ENCODE data around the gene SHISA5.
A peak's percentile ranks its signal among the peaks of the same experiment; 100 is the strongest.
"Not testable (repeated sequence)": the region's sequence is repeated elsewhere in the genome, so short reads cannot be mapped to it uniquely, and the experiment has no call there.

SHISA5 gene

GRCh38 chr3:48477959-48478520 lies 25.9 kb downstream of the SHISA5 start:
- no peak for DNase-seq (ENCODE audit: low spot score)

DNA sequence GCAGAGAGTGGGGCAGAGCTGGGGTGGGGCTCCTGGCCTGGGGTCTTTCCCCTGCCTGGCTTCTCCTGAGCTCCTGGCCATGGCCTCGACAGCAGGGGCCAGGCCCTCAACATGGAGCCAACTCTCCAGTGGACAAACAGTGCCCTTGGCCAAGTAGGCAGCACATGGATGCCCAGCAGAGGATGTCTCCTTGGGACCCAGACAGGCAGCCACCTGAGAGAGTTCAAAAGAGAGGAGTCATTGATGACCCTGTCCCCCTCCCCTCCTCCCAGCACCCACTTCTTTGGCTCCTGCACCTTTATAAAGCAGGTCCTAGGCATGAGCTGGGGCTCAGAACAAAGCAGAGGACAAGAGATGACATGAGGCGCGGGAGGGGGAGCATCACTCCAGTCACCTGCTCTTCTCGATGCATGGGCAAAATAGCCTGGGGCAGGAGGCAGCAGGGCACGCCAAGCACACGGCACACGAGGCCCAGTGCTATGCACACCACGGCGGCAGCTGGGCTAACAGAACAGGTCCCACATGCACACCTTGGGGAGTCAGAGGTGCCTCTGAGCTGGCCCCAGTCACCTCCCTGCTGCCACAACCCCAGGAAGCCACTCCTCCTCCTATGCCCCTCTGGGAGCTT lies 27.4 kb downstream of the SHISA5 start:
- DNase-seq (ENCODE audit: low spot score) = no peak

DNA sequence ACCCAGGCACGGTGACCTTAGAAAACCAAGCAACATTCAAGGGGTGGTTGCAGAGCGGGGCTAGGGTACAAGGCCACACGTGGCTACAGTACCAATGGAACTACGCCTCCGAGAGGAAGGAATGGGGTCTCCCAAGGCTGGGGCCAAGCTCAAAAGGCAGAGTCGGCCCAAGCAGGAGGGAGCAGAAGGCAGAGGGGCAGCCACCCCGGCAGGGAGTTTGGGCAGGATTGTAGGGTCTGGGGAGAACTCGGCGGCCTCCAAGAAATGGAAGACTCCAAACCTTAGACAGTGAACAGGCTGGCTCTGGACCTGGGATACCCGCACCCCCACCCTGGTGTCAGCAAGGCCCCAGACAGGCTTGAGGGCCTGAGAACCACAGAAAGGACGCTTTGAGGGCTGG lies 28.8 kb downstream of the SHISA5 start:
- no peak for DNase-seq (ENCODE audit: low spot score)

DNA sequence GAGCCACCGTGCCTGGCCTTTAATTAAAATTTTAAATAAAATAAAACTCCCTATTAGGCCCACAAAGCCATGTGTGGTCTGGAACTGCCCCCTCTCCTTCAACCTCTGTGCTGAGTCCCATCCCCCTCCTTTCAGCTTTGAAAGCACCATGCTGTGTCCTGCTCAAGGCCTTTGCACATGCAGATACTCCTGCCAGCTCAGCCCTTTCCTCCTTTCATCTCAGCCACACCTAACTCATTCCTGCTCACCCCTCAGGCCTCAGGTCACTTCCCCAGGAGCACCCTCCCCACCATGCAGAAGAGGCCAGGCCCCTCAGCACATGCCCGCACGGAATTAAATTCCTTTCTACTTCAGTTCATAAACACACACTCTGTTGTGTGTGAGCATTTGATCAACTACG lies 29.4 kb downstream of the SHISA5 start:
- DNase-seq (ENCODE audit: low spot score) = no peak

GRCh38 chr3:48474031-48474430 lies 29.9 kb downstream of the SHISA5 start:
- DNase-seq (ENCODE audit: low spot score) = not testable (repeated sequence)

- no peak for DNase-seq (ENCODE audit: low spot score)
These were observed 30.4 kb downstream of the SHISA5 start for GRCh38 chr3:48473617-48473952.

- peak; percentile 94 for DNase-seq (ENCODE audit: low spot score)
These were observed 30.9 kb downstream of the SHISA5 start for GRCh38 chr3:48472923-48473616.

GRCh38 chr3:48472673-48472922 lies 31.4 kb downstream of the SHISA5 start:
- no peak for DNase-seq (ENCODE audit: low spot score)

- no peak for DNase-seq (ENCODE audit: low spot score)
These were observed 33.7 kb downstream of the SHISA5 start for GRCh38 chr3:48470286-48470685.

DNA sequence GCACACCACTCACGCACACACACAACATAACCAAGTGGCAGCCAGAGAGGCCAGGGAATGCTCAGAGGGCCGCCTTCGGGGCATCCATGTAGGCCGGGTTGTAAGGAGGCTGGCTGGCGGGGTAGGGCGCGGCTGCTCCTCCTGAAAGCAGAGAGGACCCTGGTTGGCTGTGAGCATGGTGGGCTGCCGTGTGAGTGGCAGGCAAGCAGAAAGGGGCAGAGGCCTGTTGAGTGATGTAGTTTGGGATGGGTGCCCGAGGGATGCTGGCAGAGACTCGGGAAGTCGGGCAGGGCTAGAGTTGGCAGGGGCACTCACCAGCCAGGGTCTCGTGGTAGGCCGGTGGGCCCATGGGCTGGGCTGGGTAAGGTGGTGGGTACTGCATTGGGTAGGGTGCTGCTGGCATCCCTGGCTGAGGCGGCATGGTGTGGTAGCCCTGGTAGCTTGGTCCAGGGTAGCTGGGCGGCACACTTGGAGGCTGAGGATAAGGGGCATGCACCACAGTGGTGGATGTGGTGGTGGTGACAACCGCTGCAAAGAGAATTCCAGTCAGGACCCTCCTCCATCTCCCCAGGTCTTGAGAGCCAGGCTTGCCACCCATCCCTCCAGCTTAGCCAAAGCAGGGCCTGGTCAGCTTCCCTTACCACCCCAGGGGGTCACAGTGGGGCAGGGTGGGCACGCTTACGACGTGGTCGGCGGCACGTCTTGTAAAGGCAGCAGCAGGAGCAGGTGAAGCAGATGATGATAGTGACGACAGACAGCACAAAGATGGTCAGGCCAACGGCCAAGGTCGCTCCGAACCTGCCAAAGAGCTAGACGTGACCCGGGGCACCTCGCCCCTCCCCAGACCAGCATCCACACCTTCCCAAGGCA lies 34.7 kb downstream of the SHISA5 start:
- DNase-seq (ENCODE audit: low spot score) = no peak

GRCh38 chr3:48468329-48468731 lies 35.6 kb downstream of the SHISA5 start:
- DNase-seq (ENCODE audit: low spot score) = no peak

GRCh38 chr3:48467473-48468267 lies 36.3 kb downstream of the SHISA5 start:
- DNase-seq (ENCODE audit: low spot score) = no peak

- DNase-seq (ENCODE audit: low spot score) = no peak
These were observed 36.9 kb downstream of the SHISA5 start for GRCh38 chr3:48467110-48467454.

DNA sequence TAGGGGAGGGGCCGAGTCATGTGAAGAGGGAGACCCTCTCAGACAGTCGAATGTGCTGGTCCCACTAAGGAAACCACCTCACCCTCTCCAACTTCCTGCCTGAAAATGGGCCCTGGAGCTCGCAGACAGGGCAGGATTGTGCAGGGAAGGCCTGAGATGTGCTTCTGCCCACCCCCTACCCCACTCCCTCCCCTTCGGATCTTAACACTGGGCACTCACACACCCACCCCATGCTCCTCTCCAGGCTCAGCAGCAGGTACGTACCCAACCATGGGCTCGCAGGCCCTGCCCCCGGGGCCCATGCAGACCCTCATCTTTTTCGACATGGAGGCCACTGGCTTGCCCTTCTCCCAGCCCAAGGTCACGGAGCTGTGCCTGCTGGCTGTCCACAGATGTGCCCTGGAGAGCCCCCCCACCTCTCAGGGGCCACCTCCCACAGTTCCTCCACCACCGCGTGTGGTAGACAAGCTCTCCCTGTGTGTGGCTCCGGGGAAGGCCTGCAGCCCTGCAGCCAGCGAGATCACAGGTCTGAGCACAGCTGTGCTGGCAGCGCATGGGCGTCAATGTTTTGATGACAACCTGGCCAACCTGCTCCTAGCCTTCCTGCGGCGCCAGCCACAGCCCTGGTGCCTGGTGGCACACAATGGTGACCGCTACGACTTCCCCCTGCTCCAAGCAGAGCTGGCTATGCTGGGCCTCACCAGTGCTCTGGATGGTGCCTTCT lies 37.4 kb downstream of the SHISA5 start:
- DNase-seq (ENCODE audit: low spot score) = no peak

DNA sequence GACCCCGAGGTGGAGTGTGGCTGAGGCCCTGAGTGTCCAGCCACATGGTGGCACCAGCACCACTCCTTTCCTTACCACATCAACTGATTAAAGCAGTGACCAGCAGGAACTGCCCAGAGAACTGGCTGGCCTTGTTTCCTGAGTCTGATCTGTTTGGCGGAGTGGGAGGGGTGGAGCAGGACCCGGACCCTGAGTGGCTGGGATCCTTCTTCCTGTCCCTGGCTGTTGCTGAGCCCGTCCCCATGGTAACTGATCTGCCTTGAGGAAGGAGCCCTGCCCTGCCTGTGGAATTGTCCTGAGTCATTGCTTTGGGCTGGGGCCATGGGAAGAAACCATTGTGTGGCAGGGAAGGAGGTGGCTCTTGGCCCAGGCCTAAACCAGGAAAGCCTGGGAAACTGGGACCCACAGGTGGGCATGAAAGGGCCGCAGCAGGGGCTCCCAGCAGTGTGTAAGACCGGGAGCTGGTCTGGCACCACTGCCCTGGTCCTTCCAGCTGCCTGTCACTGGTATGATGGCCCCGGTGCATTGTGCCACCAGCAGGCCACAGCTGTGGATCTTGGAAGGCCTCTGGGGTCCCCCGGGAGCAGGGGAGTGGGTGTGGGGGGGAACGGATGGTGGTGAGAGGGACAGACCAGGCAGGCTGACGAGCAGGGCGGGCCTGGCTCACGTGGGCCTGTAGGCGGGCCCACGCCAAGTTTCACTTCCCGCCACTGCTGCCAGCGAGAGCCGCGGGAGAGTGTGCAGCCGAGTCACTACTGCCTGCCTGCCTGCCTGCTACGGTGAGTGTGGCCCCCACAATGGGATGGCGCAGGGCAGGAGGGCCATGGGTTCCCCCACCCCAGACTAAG lies 38.2 kb downstream of the SHISA5 start:
- DNase-seq (ENCODE audit: low spot score) = peak; percentile 100

DNA sequence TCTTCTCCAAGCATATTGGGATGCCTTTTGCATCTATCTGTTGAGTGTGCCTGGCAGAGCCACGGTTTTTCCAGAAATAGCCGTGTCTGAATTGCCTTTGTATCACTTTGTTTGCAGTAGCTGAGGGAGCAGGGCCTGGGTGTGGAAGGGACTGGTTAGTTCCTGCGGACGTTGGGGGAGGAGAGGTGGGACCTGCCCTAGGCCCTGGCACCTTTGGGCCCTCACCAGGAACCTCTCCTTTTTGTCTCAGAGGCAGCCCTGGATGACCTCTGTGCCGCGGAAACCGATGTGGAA lies 38.8 kb downstream of the SHISA5 start:
- DNase-seq (ENCODE audit: low spot score) = no peak

- no peak for DNase-seq (ENCODE audit: low spot score)
These were observed 39.2 kb downstream of the SHISA5 start for GRCh38 chr3:48464713-48465221.

GRCh38 chr3:48463703-48464102 lies 40.3 kb downstream of the SHISA5 start:
- no peak for DNase-seq (ENCODE audit: low spot score)

DNA sequence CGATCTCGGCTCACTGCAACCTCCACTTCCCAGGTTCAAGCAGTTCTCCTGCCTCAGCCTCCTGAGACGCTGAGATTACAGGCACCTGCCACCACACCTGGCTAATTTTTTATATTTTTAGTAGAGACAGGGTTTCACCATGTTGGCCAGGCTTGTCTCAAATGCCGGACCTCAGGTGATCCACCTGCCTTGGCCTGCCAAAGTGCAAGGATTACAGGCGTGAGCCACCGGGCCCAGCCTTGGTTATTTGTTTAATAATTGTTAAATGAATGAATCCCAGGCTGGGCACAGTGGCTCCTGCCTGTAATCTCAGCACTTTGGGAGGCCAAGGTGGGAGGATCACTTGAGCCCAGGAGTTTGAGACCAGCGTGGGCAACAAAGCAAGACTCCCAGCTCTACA lies 42.2 kb downstream of the SHISA5 start:
- not testable (repeated sequence) for DNase-seq (ENCODE audit: low spot score)

- DNase-seq (ENCODE audit: low spot score) = no peak
These were observed 43.5 kb downstream of the SHISA5 start for GRCh38 chr3:48460517-48460902.
